Stimulated activated CD8-positive, alpha-beta memory T cell treated with anti-CD3 and anti-CD28 coated beads, Interleukin-15, amount 100 ng/mL, for 24 hours (primary cell): ENCODE results near the gene DES.

Experiments
- DNase-seq: peaks from one replicate; pipeline ENCODE4 v3.0.0-alpha.2; 2020; ENCODE audit warnings: low read depth

DES gene

DNA sequence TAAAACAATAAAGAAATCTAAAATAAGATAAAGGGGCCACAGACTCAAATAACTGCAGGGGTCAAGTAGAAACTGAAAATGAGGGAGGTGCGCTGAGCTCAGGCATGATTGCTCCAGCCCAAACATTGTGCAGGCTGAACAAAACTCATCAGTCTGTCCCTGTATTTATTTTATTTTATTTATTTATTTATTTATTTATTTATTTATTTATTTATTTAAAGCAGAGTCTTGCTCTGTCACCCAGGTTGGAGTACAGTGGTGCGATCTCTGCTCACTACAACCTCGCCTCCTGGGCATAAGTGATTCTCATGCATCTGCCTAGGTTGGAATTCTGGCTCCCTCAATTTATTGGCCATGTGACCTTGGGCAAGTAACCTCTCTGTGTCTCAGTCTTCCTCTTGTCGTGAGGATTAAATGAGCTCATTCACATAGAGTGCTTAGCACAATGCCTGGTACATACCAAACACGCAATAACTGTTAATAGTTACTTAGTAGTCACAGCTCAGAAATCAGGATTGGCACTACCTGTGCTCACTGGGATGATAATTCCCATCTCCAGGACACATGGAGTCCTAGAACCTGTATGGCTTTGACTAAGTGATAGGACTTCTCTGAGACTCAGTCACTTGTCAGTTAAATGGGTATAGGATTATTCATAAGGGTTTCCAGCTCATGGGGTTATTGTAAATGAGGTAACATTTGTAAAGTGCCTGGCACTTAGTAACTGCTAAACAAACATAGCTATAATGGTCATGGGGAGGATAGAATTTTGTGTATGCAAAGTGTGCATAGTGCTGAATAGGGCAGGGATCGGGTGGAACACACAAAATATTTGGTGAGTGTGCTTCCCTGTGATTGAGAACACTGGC lies 22.4 kb downstream of the DES start:
- DNase-seq = no peak

- DNase-seq = peak; percentile 26
Observed at GRCh38 chr2:219441451-219442255, 23.5 kb downstream of the DES start.

DNA sequence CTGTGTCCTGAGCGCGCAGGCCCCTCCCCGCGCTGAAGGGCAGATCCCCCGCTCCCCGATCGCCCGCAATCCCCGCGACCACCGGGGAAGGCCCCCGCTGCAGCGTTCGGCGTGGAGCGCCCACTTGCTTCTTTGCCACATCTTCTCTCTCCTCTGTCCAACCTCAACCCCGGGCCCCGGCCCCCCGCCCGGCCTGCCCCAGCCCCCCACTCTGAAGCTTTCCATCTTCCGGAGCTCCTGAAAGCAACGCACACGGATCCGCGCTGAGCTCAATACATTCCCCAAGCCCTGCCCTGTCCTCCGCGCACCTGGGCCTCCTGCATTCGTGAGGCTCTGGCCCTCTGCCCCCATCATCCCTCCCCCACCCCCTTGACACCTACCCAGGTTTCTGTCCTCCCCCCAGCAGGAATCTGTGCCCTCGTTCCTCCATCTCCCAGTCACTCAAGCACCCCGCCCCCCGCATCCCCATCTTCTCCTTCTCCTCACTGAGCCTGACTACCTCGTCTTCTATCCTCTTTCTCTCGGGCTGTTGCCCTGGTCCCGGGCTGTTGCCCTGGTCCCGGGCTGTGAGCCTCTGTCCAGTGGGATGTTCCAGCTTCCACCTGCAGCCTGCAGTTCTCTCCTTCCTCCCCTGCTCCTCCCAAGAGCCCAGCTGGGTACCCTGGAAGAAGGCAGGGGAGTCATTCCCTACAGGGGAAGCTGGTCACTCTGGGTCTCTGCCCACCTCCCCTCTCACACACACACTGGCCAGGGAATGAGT lies 24.3 kb downstream of the DES start:
- no peak for DNase-seq

DNA sequence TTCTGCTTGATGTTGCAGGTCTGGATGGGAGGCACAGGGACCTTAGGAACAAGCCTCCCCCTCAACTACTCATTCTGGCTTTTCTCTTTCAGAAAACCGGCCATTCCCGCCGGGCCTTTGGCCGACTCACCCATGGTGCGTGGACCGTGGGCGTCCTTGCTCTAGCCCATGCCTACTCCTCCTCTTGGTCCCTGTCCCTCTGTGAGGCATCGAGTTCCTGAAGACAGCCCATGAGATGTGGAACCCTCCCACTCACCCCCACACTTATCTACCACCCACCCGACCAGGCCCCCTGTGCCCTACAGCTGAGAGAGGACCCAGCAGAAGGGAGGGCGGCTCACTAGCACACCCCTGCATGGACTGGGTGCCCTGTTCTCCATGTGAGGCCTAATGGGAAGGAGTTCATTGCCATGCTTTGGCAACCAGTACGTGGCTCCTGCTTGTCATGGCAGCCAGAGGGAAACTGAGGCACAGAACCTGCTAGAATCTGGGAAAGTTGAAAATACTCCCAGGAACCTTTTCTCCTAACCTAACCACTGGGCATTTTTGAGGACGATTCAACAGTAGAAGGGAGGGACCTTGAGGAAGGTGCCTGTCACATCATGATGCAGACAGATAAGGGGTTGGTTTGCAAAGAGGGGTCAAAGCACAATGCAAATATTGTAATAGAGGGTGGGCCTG lies 25.0 kb downstream of the DES start:
- DNase-seq = no peak

- DNase-seq = no peak
Observed at GRCh38 chr2:219443697-219444023, 25.5 kb downstream of the DES start.

DNA sequence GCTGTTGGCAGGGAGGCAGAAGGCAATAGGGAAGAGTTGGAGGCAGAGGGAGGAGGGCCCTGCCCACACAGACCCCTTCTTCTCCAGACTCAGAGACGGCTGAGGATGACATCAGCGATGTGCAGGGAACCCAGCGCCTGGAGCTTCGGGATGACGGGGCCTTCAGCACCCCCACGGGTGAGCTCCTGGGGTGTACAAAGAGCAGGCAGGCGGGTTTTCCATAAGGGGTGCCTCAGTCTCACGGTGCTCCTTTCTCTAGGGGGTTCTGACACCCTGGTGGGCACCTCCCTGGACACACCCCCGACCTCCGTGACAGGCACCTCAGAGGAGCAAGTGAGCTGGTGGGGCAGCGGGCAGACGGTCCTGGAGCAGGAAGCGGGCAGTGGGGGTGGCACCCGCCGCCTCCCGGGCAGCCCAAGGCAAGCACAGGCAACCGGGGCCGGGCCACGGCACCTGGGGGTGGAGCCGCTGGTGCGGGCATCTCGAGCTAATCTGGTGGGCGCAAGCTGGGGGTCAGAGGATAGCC lies 26.5 kb downstream of the DES start:
- DNase-seq = no peak

- no peak for DNase-seq
Observed at GRCh38 chr2:219445220-219445640, 27.1 kb downstream of the DES start.

GRCh38 chr2:219446101-219446504 lies 27.9 kb downstream of the DES start:
- no peak for DNase-seq

GRCh38 chr2:219446689-219447088 lies 28.5 kb downstream of the DES start:
- no peak for DNase-seq

- DNase-seq = no peak
Observed at GRCh38 chr2:219447242-219448098, 29.3 kb downstream of the DES start.

DNA sequence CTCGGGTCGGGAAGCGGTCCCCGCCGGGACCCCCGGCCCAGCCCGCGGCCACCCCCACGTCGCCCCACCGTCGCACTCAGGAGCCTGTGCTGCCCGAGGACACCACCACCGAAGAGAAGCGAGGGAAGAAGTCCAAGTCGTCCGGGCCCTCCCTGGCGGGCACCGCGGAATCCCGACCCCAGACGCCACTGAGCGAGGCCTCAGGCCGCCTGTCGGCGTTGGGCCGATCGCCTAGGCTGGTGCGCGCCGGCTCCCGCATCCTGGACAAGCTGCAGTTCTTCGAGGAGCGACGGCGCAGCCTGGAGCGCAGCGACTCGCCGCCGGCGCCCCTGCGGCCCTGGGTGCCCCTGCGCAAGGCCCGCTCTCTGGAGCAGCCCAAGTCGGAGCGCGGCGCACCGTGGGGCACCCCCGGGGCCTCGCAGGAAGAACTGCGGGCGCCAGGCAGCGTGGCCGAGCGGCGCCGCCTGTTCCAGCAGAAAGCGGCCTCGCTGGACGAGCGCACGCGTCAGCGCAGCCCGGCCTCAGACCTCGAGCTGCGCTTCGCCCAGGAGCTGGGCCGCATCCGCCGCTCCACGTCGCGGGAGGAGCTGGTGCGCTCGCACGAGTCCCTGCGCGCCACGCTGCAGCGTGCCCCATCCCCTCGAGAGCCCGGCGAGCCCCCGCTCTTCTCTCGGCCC lies 30.1 kb downstream of the DES start:
- DNase-seq = no peak

DNA sequence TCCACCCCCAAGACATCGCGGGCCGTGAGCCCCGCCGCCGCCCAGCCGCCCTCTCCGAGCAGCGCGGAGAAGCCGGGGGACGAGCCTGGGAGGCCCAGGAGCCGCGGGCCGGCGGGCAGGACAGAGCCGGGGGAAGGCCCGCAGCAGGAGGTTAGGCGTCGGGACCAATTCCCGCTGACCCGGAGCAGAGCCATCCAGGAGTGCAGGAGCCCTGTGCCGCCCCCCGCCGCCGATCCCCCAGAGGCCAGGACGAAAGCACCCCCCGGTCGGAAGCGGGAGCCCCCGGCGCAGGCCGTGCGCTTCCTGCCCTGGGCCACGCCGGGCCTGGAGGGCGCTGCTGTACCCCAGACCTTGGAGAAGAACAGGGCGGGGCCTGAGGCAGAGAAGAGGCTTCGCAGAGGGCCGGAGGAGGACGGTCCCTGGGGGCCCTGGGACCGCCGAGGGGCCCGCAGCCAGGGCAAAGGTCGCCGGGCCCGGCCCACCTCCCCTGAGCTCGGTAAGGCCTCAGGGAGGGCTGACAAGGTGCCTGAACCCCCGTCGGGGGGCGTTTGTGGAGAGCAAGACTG lies 30.7 kb downstream of the DES start:
- DNase-seq = no peak

- no peak for DNase-seq
Observed at GRCh38 chr2:219449609-219450008, 31.4 kb downstream of the DES start.

DNA sequence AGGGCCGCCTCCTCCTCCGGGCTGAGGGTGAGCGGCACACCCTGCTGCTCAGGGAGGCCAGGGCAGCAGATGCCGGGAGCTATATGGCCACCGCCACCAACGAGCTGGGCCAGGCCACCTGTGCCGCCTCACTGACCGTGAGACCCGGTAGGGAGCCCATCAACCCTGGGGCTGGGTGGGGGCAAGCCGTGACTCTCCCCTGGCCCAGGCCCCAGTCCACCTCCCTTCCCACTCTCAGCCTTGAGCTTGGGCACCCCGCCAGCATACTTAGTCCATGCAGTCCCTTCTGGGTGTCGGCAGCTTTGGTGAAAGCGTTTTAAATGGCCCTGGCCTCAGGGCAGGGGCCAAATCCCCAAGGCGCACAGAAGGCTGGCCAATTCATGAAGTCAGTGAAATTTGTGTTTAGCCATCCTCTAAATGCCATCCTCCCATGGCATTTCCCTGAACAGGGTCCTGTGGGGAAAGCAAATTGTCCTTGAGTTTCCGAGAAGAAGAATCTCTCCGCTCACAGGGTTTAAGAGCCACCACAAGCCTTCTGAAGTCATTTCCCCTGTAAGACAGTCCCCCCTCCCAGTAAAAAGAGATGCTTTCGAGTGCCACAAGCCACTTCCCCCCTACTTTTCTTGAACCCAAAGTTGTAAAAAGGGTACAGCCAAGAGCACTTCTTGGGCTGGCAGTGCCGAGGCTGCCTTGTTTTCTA lies 33.6 kb downstream of the DES start:
- no peak for DNase-seq

GRCh38 chr2:219452361-219453317 lies 34.5 kb downstream of the DES start:
- no peak for DNase-seq

DNA sequence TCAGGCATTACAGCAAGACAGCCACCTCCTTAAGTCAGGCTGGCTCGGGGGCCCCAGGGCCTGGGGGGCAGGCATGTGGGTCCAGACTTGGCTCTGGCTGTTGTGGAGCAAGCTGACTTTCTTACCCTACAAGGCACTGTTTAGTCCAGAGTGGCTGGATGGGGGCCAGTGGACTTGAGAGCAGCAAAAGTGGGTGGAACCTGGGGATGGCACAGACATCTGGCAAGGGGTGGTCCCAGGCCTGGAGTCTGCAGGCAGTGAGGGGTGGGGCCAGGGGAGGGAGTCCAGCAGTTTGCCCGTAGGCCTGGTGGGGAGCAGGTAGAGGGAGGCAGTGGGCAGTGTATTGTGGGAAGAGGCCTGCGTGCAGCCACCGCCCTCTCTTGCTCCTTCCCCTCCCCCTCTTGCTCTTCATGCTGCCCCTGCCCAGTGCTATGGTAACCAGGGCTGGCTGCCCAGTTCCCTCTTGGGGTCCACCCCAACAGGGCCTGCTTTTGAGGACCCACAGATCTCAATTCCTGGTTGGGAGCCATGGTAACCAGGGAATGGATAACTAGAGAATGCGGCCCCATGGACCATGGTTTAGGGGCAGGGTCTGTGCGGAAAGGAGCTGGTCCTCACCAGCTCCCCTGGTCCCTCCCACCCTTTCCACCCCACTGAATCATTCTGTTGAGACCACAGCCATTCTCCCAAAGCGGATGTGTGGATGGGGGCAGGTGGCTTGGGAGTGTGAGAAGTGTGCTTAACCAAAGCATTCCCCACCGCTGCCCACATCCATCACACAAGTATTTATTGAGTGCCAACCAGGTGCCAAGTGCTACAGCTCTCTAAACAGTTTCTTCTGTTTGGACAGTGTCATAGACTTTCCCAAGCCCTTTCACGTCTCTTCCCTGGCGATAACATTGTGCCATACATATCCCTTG lies 35.8 kb downstream of the DES start:
- no peak for DNase-seq

DNA sequence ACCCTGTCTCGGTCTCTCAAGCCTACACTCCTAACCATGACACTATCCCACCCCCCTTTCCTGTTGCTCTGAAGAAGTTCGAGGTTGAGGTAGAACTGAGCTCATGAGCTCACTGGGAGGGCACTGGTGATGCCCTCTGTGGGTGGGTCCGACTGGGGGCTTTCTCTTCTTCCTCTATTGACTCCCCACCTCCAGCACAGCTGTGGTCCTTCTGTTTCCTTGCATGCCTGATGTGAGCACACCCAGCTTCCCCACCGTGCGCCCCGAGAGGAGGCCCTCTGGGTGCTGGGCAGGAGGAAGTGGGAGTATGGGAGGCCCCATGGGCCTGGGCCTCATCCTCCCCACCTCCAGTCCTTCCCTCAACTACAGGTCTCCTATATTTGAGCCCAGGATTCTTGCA lies 37.4 kb downstream of the DES start:
- DNase-seq = no peak
